Central memory CD8-positive, alpha-beta T cell (primary cell): ENCODE results near the gene RNF8.
"Not testable (repeated sequence)": the region's sequence is repeated elsewhere in the genome, so short reads cannot be mapped to it uniquely, and the experiment has no call there.

Source experiments
- ATAC-seq: fragments of 150-1000 bp; cut with Tn5 transposase; replicated peaks from 2 replicates; pipeline ENCODE4 v1.10.0; 2022; ENCODE audit warnings: mild to moderate bottlenecking, moderate FRiP score, moderate number of reproducible peaks; ENCODE audit not compliant: poor library complexity, severe bottlenecking; ENCODE audit errors: extremely low read depth
- DNase-seq, 2 donors: peaks; one replicate each; pipeline ENCODE4 v3.0.0; 2021; ENCODE audit warnings: low spot score in 2 of 2
- H3K27ac Mint-ChIP-seq: one replicate; pipeline ENCODE4 v1.8.0; 2022; ENCODE audit warnings: low read depth, mild to moderate bottlenecking, moderate library complexity, mixed read lengths
- H3K27me3 Mint-ChIP-seq: one replicate; pipeline ENCODE4 v1.8.0; 2022; ENCODE audit warnings: mixed read lengths
- H3K36me3 Mint-ChIP-seq: one replicate; pipeline ENCODE4 v1.8.0; 2022; ENCODE audit warnings: mild to moderate bottlenecking, moderate library complexity, mixed read lengths; ENCODE audit not compliant: insufficient read depth
- H3K4me1 Mint-ChIP-seq: one replicate; pipeline ENCODE4 v1.8.0; 2022; ENCODE audit warnings: mixed read lengths
- H3K4me3 Mint-ChIP-seq: one replicate; pipeline ENCODE4 v1.8.0; 2022; ENCODE audit warnings: mild to moderate bottlenecking, moderate library complexity, mixed read lengths
- H3K9me3 Mint-ChIP-seq: one replicate; pipeline ENCODE4 v1.8.0; 2022; ENCODE audit warnings: mixed read lengths

The RNF8 gene

DNA sequence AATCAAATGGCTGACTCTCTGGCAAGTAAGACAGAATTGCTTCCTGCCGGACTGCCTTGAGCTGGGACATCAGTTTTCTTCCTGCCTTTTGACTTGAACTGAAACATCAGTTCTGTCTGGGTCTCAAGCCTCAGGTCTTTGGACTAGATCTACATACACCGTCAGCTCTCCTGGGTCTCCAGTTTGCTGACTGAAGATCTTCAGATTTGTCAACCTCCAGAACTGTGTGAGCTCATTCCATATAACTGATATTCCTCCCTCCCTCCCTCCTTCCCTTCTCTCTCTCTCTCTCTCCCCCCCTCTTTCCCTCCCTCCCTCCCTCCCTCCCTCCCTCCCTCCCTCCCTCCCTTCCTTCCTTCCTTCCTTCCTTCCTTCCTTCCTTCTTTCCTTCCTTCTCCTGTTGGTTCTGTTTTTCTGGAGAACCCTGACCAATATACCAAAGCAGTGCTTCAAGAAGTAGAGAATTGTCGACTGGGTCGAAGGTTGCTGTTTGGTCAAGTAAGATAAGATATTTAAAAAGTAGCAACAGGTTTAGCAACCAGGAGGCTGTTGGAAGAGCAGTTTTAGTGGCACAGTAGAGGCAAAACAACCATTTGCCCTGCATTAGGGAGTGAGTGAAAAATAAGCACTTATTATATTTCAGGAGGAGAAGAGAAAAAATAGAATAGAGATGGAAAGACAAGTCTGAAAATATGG lies 46.2 kb downstream of the RNF8 start:
- H3K27ac Mint-ChIP-seq, result no peak overlapping the region
- ATAC-seq, result no peak
- H3K27me3 Mint-ChIP-seq, result no peaks in the 10 kb centered on the region
- H3K4me3 Mint-ChIP-seq, result no peak overlapping the region
- no peak for DNase-seq
- H3K4me1 Mint-ChIP-seq, result peaks cover 5% of the 10 kb centered on the region
- H3K36me3 Mint-ChIP-seq, result peaks cover 2% of the 10 kb centered on the region
- H3K9me3 Mint-ChIP-seq, result no peaks in the 10 kb centered on the region

DNA sequence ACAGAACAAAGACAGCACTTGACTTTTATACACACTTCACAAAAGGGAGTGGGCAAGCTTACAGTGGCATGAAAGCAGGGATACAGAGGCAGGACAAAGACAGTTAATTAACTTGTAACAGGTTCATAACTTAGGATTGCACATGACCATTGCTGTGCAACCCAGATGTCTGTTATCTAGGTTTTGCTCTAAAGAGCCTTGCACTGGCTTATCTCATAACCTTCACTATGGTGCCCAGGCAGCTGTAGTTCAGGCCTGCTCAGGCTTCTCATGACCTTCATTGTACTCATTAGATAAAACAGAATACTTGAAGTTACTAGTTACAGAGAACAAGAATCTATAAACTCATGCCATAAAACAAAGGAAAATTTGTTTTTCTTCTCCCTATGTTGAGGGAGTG lies 47.9 kb downstream of the RNF8 start:
- not testable (repeated sequence) for H3K9me3 Mint-ChIP-seq, ATAC-seq

DNA sequence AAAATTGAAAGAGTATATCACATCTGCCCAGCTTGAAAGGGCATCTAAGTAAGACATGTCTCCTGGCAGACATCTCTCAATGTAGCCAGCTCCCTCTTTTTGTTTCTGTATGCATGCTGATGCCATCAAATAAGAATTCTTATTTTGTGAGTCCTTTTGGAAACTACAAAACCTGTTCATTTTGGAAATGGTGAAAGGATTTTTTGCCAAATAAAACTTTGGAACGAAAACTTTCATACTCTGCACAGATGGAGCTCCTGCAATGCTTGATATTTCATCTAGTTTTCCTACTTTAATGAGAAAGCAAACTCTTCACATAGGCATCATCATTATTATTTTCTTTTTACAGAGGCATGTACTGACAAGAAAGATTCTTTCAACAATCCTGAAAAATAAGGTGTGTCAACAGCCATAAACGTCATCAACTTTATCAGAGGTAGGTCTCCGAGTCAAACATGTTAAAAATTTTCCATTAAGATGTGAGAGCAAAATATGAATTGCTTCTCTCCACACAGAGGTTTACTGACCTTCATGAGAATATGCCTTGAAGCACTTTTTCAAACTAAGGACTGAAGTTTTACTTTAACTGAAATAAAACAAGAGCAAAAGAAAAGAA lies 53.1 kb downstream of the RNF8 start:
- no peak for ATAC-seq
- DNase-seq, result no peak
- no peak overlapping the region for H3K4me3 Mint-ChIP-seq

More for the DNA sequence above, 47.9 kb downstream of the RNF8 start:
- not testable (repeated sequence) for DNase-seq, H3K4me1 Mint-ChIP-seq, H3K27ac Mint-ChIP-seq, H3K27me3 Mint-ChIP-seq, H3K4me3 Mint-ChIP-seq, H3K36me3 Mint-ChIP-seq

DNA sequence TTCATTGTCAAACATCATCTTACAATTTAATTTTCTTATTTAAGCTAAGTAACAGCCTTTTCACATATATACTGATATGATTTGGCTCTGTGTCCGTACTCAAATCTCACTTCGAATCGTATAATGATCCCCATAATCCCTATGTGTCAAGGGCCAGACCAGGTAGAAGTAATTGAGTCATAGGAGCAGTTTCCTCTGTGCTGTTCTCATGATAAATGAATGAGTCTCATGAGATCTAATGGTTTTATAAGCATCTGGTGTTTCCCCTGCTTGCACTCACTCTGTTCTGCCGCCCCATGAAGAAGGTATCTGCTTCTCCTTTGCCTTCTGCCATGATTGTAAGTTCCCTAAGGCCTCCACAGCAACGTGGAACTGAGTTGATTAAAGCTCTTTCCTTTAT lies 54.2 kb downstream of the RNF8 start:
- Mint-ChIP-seq H3K9me3 (no peaks in the 10 kb centered on the region), H3K27ac (no peak overlapping the region), H3K36me3 (no peaks in the 10 kb centered on the region), H3K4me1 (no peaks in the 10 kb centered on the region), H3K4me3 (no peak overlapping the region), H3K27me3 (no peaks in the 10 kb centered on the region)
- no peak for ATAC-seq
- DNase-seq, result no peak

More for the DNA sequence above, 53.1 kb downstream of the RNF8 start:
- H3K36me3 Mint-ChIP-seq, result no peaks in the 10 kb centered on the region
- no peaks in the 10 kb centered on the region for H3K27me3 Mint-ChIP-seq
- no peaks in the 10 kb centered on the region for H3K9me3 Mint-ChIP-seq
- no peak overlapping the region for H3K27ac Mint-ChIP-seq
- no peaks in the 10 kb centered on the region for H3K4me1 Mint-ChIP-seq

DNA sequence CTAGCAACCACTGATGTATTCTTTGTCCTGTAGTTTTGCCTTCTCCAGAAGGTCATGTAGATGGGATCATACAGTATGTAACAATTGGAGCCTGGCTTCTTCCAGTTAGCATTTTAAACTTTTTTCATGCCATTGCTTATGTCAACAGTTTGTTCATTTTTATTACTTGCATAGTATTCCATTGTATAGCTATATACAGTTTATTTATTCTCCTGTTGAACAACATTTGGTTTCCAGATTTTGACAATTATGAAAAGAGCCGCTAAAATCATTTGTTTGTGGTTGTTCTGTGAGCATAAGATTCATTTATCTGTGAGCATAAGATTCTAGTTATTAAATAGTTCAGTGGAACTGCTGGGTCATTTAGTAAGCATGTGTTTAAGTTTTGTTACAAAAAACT lies 55.7 kb downstream of the RNF8 start:
- Mint-ChIP-seq H3K4me1 (no peaks in the 10 kb centered on the region), H3K9me3 (no peaks in the 10 kb centered on the region), H3K36me3 (no peaks in the 10 kb centered on the region), H3K27me3 (no peaks in the 10 kb centered on the region), H3K4me3 (no peak overlapping the region), H3K27ac (no peak overlapping the region)
- DNase-seq, result no peak
- ATAC-seq, result no peak

DNA sequence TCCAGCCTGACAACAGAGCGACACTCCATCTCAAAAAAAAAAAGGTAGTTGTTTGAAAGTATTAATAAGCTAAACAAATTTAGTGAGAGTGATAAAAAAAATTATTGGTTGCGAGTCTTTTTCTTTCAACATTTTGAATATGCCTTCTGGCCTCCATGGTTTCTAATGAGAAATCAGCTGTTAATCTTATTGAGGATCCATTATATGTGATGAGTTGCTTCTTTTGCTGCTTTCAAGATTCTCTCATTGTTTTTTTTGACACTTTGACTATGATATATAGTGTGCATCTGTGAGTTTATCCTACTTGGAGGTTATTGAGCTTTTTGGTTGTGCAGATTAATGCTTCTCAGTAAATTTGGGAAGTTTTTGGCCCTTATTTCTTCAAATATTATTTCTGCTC lies 63.6 kb downstream of the RNF8 start:
- H3K27ac Mint-ChIP-seq, result no peak overlapping the region
- DNase-seq (no peak), ATAC-seq (no peak)
- H3K4me3 Mint-ChIP-seq, result no peak overlapping the region
- H3K4me1 Mint-ChIP-seq, result no peaks in the 10 kb centered on the region
- H3K36me3 Mint-ChIP-seq, result no peaks in the 10 kb centered on the region
- H3K27me3 Mint-ChIP-seq, result no peaks in the 10 kb centered on the region
- H3K9me3 Mint-ChIP-seq, result no peaks in the 10 kb centered on the region

DNA sequence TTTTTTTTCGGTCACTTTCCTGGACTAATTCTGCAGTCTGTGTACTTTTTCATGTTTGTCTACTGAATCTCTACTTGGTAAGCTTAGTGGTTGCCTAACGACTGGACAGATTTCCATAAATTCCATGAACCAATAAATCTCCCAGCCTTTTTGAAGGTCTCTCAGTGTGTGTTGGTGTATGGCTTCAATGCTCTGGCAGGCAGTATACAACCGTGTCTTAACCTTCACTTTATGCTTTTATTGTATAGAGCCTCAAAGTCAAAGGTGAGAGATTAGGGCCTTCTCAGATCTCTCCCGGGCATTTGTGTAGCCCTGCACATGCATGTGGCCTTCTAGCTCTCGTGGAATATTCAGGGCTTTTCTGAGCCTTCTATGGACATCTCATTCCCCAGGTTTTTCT lies 64.9 kb downstream of the RNF8 start:
- Mint-ChIP-seq H3K27me3 (no peaks in the 10 kb centered on the region), H3K4me1 (no peaks in the 10 kb centered on the region), H3K4me3 (no peak overlapping the region), H3K36me3 (no peaks in the 10 kb centered on the region), H3K9me3 (no peaks in the 10 kb centered on the region), H3K27ac (no peak overlapping the region)
- no peak for ATAC-seq
- DNase-seq, result no peak

DNA sequence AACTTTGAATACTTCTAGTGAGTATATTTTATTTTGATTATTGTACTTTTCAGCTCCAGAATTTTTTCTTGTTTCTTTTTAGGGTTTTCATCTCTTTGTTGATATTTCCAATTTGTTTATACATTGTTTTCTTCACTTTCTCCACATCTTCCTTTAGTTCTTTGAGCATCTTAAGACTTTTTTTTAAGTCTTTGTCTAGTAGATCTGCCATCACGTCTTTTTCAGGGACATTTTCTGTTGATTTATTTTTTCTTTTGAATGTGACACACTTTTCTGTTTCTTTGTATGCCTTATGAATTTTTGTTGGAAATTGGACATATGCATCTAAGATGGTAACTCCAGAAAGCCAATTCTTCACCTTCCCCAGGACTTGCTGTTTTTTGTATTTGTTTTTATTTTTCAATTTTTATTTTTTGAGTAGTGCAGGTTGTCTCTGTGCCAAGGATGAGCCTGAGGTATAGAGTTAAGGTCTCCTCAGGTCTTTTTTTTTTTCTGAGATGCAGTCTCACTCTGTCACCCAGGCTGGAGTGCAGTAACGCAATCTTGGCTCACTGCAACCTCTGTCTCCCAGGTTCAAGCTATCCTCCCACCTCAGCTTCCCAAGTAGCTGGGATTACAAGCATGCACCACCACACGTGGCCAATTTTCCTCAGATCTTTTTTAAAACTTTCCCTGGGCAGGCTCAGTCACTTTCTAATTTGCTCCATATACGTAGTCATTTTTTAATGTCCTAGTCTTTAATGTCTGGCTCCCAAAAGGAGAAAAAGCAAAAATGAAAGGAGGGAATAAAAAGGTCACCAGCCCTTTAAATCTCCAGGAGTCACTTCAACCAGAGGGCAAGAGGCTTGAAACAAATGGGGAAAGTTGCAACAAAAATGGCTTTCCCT lies 72.5 kb downstream of the RNF8 start:
- Mint-ChIP-seq H3K4me1 (no peaks in the 10 kb centered on the region), H3K4me3 (no peak overlapping the region), H3K9me3 (no peaks in the 10 kb centered on the region), H3K27ac (no peak overlapping the region), H3K36me3 (peaks cover 2% of the 10 kb centered on the region), H3K27me3 (peaks cover 32% of the 10 kb centered on the region)
- ATAC-seq (no peak), DNase-seq (no peak)

DNA sequence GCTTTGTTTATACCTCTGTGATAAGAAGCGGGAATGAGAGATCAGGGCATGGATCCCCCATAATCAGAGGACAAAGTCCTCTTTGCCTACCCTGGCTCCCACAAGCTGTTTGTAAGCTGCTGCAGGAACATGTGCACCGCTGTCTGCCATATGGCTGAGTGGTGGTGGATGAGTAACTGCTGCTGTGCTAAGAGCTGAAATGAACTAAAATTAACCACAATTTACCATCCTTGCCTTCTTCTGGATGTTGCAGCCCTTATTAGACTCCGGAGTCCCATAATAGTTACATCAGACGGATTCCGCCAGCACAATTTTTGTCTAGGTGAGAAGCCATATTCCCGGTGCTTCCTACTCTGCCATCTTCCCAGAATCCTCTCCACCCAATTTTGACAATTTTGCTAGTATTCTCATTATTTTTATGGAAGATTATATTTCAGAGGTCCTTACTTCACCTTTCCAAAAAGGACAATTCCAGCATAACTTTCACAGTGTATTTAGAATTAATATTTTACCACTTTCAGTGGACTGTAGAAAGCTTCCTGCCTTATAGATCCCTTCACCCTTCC lies 73.2 kb downstream of the RNF8 start:
- peaks cover 3% of the 10 kb centered on the region for H3K36me3 Mint-ChIP-seq
- DNase-seq (no peak), ATAC-seq (no peak)
- H3K27ac Mint-ChIP-seq, result no peak overlapping the region
- H3K4me3 Mint-ChIP-seq, result no peak overlapping the region
- H3K9me3 Mint-ChIP-seq, result no peaks in the 10 kb centered on the region
- peaks cover 32% of the 10 kb centered on the region for H3K27me3 Mint-ChIP-seq
- peaks cover 1% of the 10 kb centered on the region for H3K4me1 Mint-ChIP-seq

DNA sequence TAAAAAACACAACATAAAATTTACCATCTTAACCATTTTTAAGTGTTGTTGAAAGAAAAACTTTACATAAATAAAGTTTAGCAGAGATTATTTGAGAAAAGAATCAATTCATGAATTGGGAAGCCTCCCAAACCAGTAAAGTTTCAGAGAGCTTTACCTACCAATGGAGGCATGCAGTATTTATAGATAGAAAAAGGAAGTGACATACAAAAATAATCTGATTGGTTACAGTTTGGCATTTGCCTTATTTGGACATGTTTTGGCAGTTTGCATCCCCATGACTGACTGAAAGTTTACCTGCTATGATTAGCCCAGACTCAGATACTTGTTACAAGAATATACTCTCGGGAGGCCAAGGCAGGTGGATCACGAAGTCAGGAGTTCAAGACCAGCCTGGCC lies 75.6 kb downstream of the RNF8 start:
- ATAC-seq (no peak), DNase-seq (no peak)
- Mint-ChIP-seq H3K27ac (no peak overlapping the region), H3K36me3 (peaks cover 24% of the 10 kb centered on the region), H3K27me3 (peaks cover 32% of the 10 kb centered on the region), H3K4me1 (peaks cover 18% of the 10 kb centered on the region), H3K4me3 (no peak overlapping the region), H3K9me3 (no peaks in the 10 kb centered on the region)

DNA sequence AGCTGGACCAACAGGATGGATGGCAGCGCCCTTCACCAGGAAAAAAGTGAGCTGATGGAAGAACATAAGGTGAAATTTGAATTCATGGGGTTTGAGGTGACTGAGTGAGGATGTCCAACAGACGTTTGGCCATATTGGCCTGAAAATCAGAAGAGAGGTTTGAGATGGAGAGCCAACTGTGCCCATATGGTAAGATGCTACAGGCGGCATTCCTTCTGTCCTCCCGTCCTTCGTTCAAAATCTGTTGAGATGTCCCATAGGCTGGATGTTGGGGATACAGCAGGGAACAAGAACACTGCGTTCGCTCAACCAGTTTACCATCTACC lies 78.8 kb downstream of the RNF8 start:
- Mint-ChIP-seq H3K4me1 (peaks cover 35% of the 10 kb centered on the region), H3K27me3 (peaks cover 12% of the 10 kb centered on the region), H3K36me3 (peaks cover 40% of the 10 kb centered on the region), H3K9me3 (no peaks in the 10 kb centered on the region), H3K27ac (peak overlapping the region; percentile 90), H3K4me3 (peak overlapping the region; percentile 91)
- ATAC-seq (no peak), DNase-seq (no peak)

DNA sequence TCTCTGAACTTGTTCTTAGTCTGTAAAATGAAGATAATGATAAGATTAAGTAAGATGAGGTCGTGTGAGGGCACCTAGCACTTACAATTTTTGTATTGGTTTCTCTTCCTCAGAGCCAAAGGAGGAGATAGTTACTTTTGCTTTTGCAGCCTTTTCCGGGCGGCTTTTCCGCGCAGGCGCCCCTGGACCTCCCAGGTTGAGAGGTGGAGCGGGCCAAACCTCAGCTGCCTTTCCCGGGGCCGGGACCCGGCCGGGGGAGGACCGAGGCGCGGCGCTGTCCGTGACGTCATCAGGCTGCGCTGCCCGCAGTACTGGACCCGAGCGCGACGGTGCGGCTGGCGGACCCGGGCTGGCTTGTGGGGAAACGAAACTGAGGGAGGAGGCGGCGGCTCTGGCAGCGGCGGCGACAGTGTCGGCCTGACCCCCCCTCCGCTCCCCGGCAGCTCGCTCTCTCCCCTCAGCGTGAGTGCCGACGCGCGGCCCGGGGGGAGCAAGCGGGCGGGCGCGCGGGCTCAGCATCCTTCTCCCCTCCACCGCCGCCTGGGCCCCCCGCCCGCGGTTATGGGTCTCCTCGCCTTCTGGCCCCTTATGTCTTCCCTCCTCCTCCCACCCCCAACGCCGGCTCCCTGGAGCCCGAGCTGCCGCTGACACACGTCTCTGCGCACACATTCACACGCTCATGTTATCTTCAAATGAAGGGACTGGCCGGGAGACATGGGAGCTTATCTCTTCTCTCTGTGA lies 79.3 kb downstream of the RNF8 start, which contains the start of gene CMTR1:
TSS of gene CMTR1 (plus strand) at position 306 of the 741 bp plus-strand sequence. CDS start 2,409 bp downstream, outside the sequence.
- Mint-ChIP-seq H3K4me1 (peaks cover 40% of the 10 kb centered on the region), H3K27ac (peak within 1 kb of the TSS; percentile 90), H3K36me3 (peaks cover 40% of the 10 kb centered on the region), H3K9me3 (no peaks in the 10 kb centered on the region), H3K4me3 (peak within 1 kb of the TSS; percentile 91), H3K27me3 (peaks cover 6% of the 10 kb centered on the region)
- ATAC-seq (peak; percentile 84), DNase-seq (peak; percentile 96 to 97)
